IMR-90 (cell line): ENCODE results near the gene CHML. TPM values are rescaled to one million over a fixed set of nuclear protein-coding genes. Genes with fewer than 3 reads are reported as not detected.

ENCODE experiments used
- ATAC-seq: fragments of 200-7000 bp; cut with Tn5 transposase; 2 replicates; pipeline ENCODE4 v1.9.1; 2020; ENCODE audit warnings: low read depth, mild to moderate bottlenecking, moderate library complexity
- BruUV-seq: library from RNA; stranded (reverse); fragments of 400-500 nt; replicated peaks from 2 replicates; lab custom pipeline; 2021; lab: Mats Ljungman, UMichigan
- CTCF ChIA-PET: fragments of 300-600 bp; formaldehyde crosslinking; extraction: SDS; loops from one replicate; lab custom pipeline; 2021; ENCODE audit warnings: antibody characterized with exemption; lab: Yijun Ruan, JAX
- POLR2A ChIA-PET: fragments of 300-600 bp; sonication (Branson Sonifier 250); formaldehyde crosslinking; loops from one replicate; lab custom pipeline; 2022; ENCODE audit warnings: antibody characterized with exemption; ENCODE audit not compliant: unreplicated experiment; lab: Charles Lee
- DNase-seq: peaks from one replicate; pipeline ENCODE4 v3.0.0; 2013
- H2AFZ ChIP-seq: replicated peaks from 2 replicates; pipeline ENCODE3; 2013; ENCODE audit warnings: low read length, mild to moderate bottlenecking; ENCODE audit not compliant: poor library complexity
- H2AK5ac ChIP-seq: 2 replicates; pipeline ENCODE4 v1.6.1; 2013; ENCODE audit warnings: low read depth, low read length, inconsistent platforms
- H2AK9ac ChIP-seq: replicated peaks from 2 replicates; pipeline ENCODE3; 2013; ENCODE audit warnings: mild to moderate bottlenecking, low read depth, low read length, moderate library complexity; ENCODE audit not compliant: poor library complexity
- H2BK120ac ChIP-seq: 2 replicates; pipeline ENCODE4 v1.6.1; 2013; ENCODE audit warnings: low read depth, low read length, inconsistent platforms
- H2BK15ac ChIP-seq: 3 replicates; pipeline ENCODE4 v1.6.1; 2013; ENCODE audit warnings: low read depth, low read length, inconsistent platforms
- H2BK20ac ChIP-seq: 2 replicates; pipeline ENCODE4 v1.6.1; 2013; ENCODE audit warnings: low read depth, mild to moderate bottlenecking, inconsistent platforms, low read length, moderate library complexity
- H2BK5ac ChIP-seq: 2 replicates; pipeline ENCODE4 v1.6.1; 2013; ENCODE audit warnings: mild to moderate bottlenecking, low read depth, low read length, inconsistent platforms; ENCODE audit not compliant: poor library complexity, severe bottlenecking
- H3K14ac ChIP-seq: replicated peaks from 2 replicates; pipeline ENCODE4 v1.6.1; 2013; ENCODE audit warnings: low read depth, low read length, inconsistent platforms
- H3K18ac ChIP-seq: 2 replicates; pipeline ENCODE4 v1.6.1; 2013; ENCODE audit warnings: low read depth, low read length, control low read depth
- H3K23ac ChIP-seq: 2 replicates; pipeline ENCODE4 v1.6.1; 2013; ENCODE audit warnings: low read depth, low read length, inconsistent platforms
- H3K27ac ChIP-seq: 2 replicates; pipeline ENCODE4 v1.5.1; 2013; ENCODE audit warnings: mild to moderate bottlenecking, control low read depth, low read length; ENCODE audit not compliant: insufficient read depth
- H3K27me3 ChIP-seq: 2 replicates; pipeline ENCODE4 v1.6.1; 2013; ENCODE audit warnings: low read length; ENCODE audit not compliant: control insufficient read depth, insufficient read depth
- H3K36me3 ChIP-seq: 2 replicates; pipeline ENCODE4 v1.6.1; 2013; ENCODE audit warnings: low read length, mixed read lengths; ENCODE audit not compliant: control insufficient read depth, insufficient read depth
- H3K4ac ChIP-seq: 2 replicates; pipeline ENCODE4 v1.6.1; 2013; ENCODE audit warnings: low read depth, low read length, inconsistent platforms
- H3K4me1 ChIP-seq: 2 replicates; pipeline ENCODE4 v1.6.1; 2013; ENCODE audit warnings: low read length, mixed read lengths; ENCODE audit not compliant: control insufficient read depth, insufficient read depth
- H3K4me2 ChIP-seq: 2 replicates; pipeline ENCODE4 v1.6.1; 2013; ENCODE audit warnings: low read depth, mild to moderate bottlenecking, control low read depth, low read length, moderate library complexity
- H3K4me3 ChIP-seq: 2 replicates; pipeline ENCODE4 v1.5.1; 2013; ENCODE audit warnings: low read depth, mild to moderate bottlenecking, control low read depth, low read length, moderate library complexity; ENCODE audit not compliant: insufficient read depth
- H3K56ac ChIP-seq: 2 replicates; pipeline ENCODE4 v1.6.1; 2013; ENCODE audit warnings: low read length, inconsistent platforms; ENCODE audit not compliant: insufficient read depth; ENCODE audit errors: extremely low read depth
- H3K79me1 ChIP-seq, 2 experiments: 2 replicates each; pipeline ENCODE4 v1.6.1; 2013; ENCODE audit warnings: low read length in 2 of 2, inconsistent platforms in 1 of 2, low read depth in 1 of 2
- H3K9ac ChIP-seq: 2 replicates; pipeline ENCODE4 v1.6.1; 2013; ENCODE audit warnings: low read depth, low read length, control low read depth
- H3K9me1 ChIP-seq: 2 replicates; pipeline ENCODE4 v1.6.1; 2013; ENCODE audit warnings: low read length, inconsistent platforms; ENCODE audit not compliant: insufficient read depth
- H3K9me3 ChIP-seq: 2 replicates; pipeline ENCODE4 v1.6.1; 2013; ENCODE audit warnings: low read length; ENCODE audit not compliant: control insufficient read depth, insufficient read depth
- H4K20me1 ChIP-seq: 2 replicates; pipeline ENCODE4 v1.6.1; 2013; ENCODE audit warnings: low read length, inconsistent platforms; ENCODE audit not compliant: insufficient read depth
- H4K5ac ChIP-seq: 2 replicates; pipeline ENCODE4 v1.6.1; 2013; ENCODE audit warnings: mild to moderate bottlenecking, low read depth, low read length, control low read depth
- H4K8ac ChIP-seq, 2 experiments: 2 replicates each; pipeline ENCODE4 v1.6.1; 2013; ENCODE audit warnings: low read depth in 2 of 2, low read length in 2 of 2, control low read depth in 1 of 2, inconsistent platforms in 1 of 2
- H4K91ac ChIP-seq: 2 replicates; pipeline ENCODE4 v1.6.1; 2013; ENCODE audit warnings: low read depth, low read length, inconsistent platforms; ENCODE audit not compliant: insufficient read depth
- BHLHE40 ChIP-seq: fragments of 150-350 bp; IDR thresholded peaks from 2 replicates; pipeline ENCODE4 v1.6.1; 2016; ENCODE audit warnings: mild to moderate bottlenecking, low read depth, low read length
- CEBPB ChIP-seq: IDR thresholded peaks from 2 replicates; pipeline ENCODE4 v1.6.1; 2012; ENCODE audit warnings: low read depth, low read length, improper control_type of control experiment
- CHD1 ChIP-seq: IDR thresholded peaks from 2 replicates; pipeline ENCODE4 v1.6.1; 2012; ENCODE audit warnings: low read depth, low read length, improper control_type of control experiment
- CTCF ChIP-seq: conservative IDR thresholded peaks from 2 replicates; pipeline ENCODE4 v1.5.1; 2012; ENCODE audit warnings: mild to moderate bottlenecking, low read depth, low read length, improper control_type of control experiment
- FOS ChIP-seq: fragments of 150-350 bp; IDR thresholded peaks from 2 replicates; pipeline ENCODE4 v1.6.1; 2016; ENCODE audit warnings: low read depth, low read length
- MAFK ChIP-seq: IDR thresholded peaks from 2 replicates; pipeline ENCODE4 v1.6.1; 2012; ENCODE audit warnings: low read depth, low read length, improper control_type of control experiment
- MAZ ChIP-seq: IDR thresholded peaks from 2 replicates; pipeline ENCODE4 v1.6.1; 2012; ENCODE audit warnings: low read depth, mild to moderate bottlenecking, low read length, improper control_type of control experiment, moderate library complexity, borderline replicate concordance
- MXI1 ChIP-seq: IDR thresholded peaks from 2 replicates; pipeline ENCODE4 v1.6.1; 2012; ENCODE audit warnings: low read depth, mild to moderate bottlenecking, low read length, moderate library complexity, borderline replicate concordance
- NFE2L2 ChIP-seq: fragments of 150-350 bp; IDR thresholded peaks from 2 replicates; pipeline ENCODE4 v1.6.1; 2016; ENCODE audit warnings: low read depth, mild to moderate bottlenecking, low read length
- POLR2A ChIP-seq: IDR thresholded peaks from 2 replicates; pipeline ENCODE4 v1.6.1; 2012; ENCODE audit warnings: mild to moderate bottlenecking, low read depth, low read length
- RAD21 ChIP-seq: IDR thresholded peaks from 2 replicates; pipeline ENCODE4 v1.6.1; 2012; ENCODE audit warnings: low read length, improper control_type of control experiment
- RCOR1 ChIP-seq: IDR thresholded peaks from 2 replicates; pipeline ENCODE4 v1.6.1; 2012; ENCODE audit warnings: mild to moderate bottlenecking, low read length, improper control_type of control experiment; ENCODE audit not compliant: insufficient replicate concordance
- RFX5 ChIP-seq: IDR thresholded peaks from 2 replicates; pipeline ENCODE4 v1.8.0; 2012; ENCODE audit warnings: low read depth, mild to moderate bottlenecking, low read length, moderate library complexity
- SMC3 ChIP-seq: fragments of 150-350 bp; IDR thresholded peaks from 2 replicates; pipeline ENCODE4 v1.6.1; 2016; ENCODE audit warnings: low read depth, mild to moderate bottlenecking, antibody characterized with exemption, low read length, moderate library complexity
- USF2 ChIP-seq: fragments of 150-350 bp; IDR thresholded peaks from 2 replicates; pipeline ENCODE4 v1.6.1; 2017; ENCODE audit warnings: mild to moderate bottlenecking, antibody characterized with exemption, low read length, low read depth
- WGBS, 2 experiments: methylation state at CpG; one replicate each; pipeline versions ENCODE4 v1.1.5 to v1.1.7; 2013; ENCODE audit warnings: missing lambda C conversion rate in 2 of 2; ENCODE audit not compliant: insufficient read length in 1 of 2; ENCODE audit errors: extremely low coverage in 2 of 2; 5-methylcytosine and 5-hydroxymethylcytosine counted together
- dilution Hi-C: fragments of 300-500 bp; cut with HindIII; formaldehyde crosslinking; loops from one replicate; pipeline ENCODE4 v1.14.3; 2018; ENCODE audit warnings: low sequenced_read_pairs; ENCODE audit not compliant: unreplicated experiment
- in situ Hi-C: fragments of 300-500 bp; cut with MboI; formaldehyde crosslinking; loops from 3 replicates; pipeline ENCODE4 v1.14.3; 2019; ENCODE audit warnings: low sequenced_read_pairs, inconsistent platforms, mixed read lengths
- intact Hi-C: fragments of 100-400 bp; cut with micrococcal nuclease; formaldehyde crosslinking; loops from 2 replicates; pipeline ENCODE4 v1.10.0; 2022
- polyA plus RNA-seq, 3 experiments: library from polyadenylated mRNA; depleted of rRNA; stranded (reverse); fragments of >200 nt; gene quantifications; 2 replicates each; pipeline ENCODE4 v1.2.3, GENCODE V29; 2012; ENCODE audit warnings: low replicate concordance in 1 of 3
- total RNA-seq: library from RNA; depleted of rRNA; stranded (reverse); fragments of >200 nt; gene quantifications from 2 replicates; pipeline ENCODE4 v1.2.3, GENCODE V29; 2012
- TF ChIP-seq, protein P1 (sequence below): fragments of 150-350 bp; IDR thresholded peaks from 2 replicates; pipeline ENCODE4 v1.6.1; 2016; ENCODE audit warnings: low read depth, mild to moderate bottlenecking, low read length, moderate library complexity, borderline replicate concordance

The CHML gene
- total and polyA plus RNA-seq, 2 of the 4 experiments (the other 2 are of a cell fraction): 5.3 to 25.6 TPM

- POLR2A ChIA-PET: no interaction called here
- H2BK120ac ChIP-seq: no peak overlapping the region
- H3K18ac ChIP-seq: no peak overlapping the region
- no TSS peak for BruUV-seq
- H2AK9ac ChIP-seq: no peak overlapping the region
- no peak overlapping the region for H3K23ac ChIP-seq
- no peak for ATAC-seq
- no peak overlapping the region for H2AFZ ChIP-seq
- intact Hi-C loops: no loop called here
- no peaks in the 10 kb centered on the region for H3K36me3 ChIP-seq
- no peak overlapping the region for H3K4ac ChIP-seq
- WGBS, 2 experiments: no CpG with 5 or more reads among the region's 2 CpGs
- H3K4me1 ChIP-seq: 0 out of 2 replicates have a peak, but pooled peaks cover 2% of the 10 kb centered on the region
- 0 out of 4 replicates have a peak, but pooled peaks cover 3% of the 10 kb centered on the region in 2 experiments for H3K79me1 ChIP-seq
- no peak overlapping the region for H4K5ac ChIP-seq
- H2BK15ac ChIP-seq: no peak overlapping the region
- no peak overlapping the region for H3K56ac ChIP-seq
- no peak overlapping the region for H3K4me3 ChIP-seq
- no peaks in the 10 kb centered on the region for H4K20me1 ChIP-seq
- DNase-seq: no peak
- no peaks in the 10 kb centered on the region; the same call in 1 of the 2 replicates for H3K9me3 ChIP-seq
- dilution Hi-C loops: no loop called here
- CTCF ChIA-PET: interaction anchor here (0.9 kb wide), 1 partner anchor 10 kb away, joined by 3 read pairs; no protein-coding TSS in a partner anchor
- H2BK20ac ChIP-seq: no peak overlapping the region
- H4K8ac ChIP-seq: no peak overlapping the region
- in situ Hi-C loops: no loop called here
- no peak overlapping the region for H4K91ac ChIP-seq
- no peak overlapping the region for H3K9ac ChIP-seq
- no peak overlapping the region for H2BK5ac ChIP-seq
- peaks cover 6% of the 10 kb centered on the region; the same call in 1 of the 2 replicates for H3K9me1 ChIP-seq
- no peak for TF ChIP-seq SMC3
- no peak for TF ChIP-seq RAD21
- TF ChIP-seq, protein P1, sequence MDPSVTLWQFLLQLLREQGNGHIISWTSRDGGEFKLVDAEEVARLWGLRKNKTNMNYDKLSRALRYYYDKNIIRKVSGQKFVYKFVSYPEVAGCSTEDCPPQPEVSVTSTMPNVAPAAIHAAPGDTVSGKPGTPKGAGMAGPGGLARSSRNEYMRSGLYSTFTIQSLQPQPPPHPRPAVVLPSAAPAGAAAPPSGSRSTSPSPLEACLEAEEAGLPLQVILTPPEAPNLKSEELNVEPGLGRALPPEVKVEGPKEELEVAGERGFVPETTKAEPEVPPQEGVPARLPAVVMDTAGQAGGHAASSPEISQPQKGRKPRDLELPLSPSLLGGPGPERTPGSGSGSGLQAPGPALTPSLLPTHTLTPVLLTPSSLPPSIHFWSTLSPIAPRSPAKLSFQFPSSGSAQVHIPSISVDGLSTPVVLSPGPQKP: no peak
- no peak for TF ChIP-seq MXI1
- no peak for TF ChIP-seq NFE2L2
- no peak for TF ChIP-seq CTCF
- no peak for TF ChIP-seq FOS
- no peak for TF ChIP-seq BHLHE40
- TF ChIP-seq CEBPB: no peak
- no peak for TF ChIP-seq POLR2A
- TF ChIP-seq MAZ: no peak
- TF ChIP-seq MAFK: no peak
- no peak for TF ChIP-seq RCOR1
- TF ChIP-seq RFX5: no peak
- no peak for TF ChIP-seq USF2
- no peak for TF ChIP-seq CHD1
- no peak overlapping the region for H3K27ac ChIP-seq
- no peak overlapping the region for H3K14ac ChIP-seq
- H3K27me3 ChIP-seq: no peaks in the 10 kb centered on the region
- H2AK5ac ChIP-seq: no peak overlapping the region
- H3K4me2 ChIP-seq: no peak overlapping the region
These were observed 4.1 kb upstream of the CHML start for GRCh38 chr1:241644259-241644658.
